ENCODE measurements around the gene SMAD6.

Gene SMAD6

GRCh38 chr15:66815318-66815717, 113.3 kb downstream of the SMAD6 start:
- peaks cover 35% of the 10 kb centered on the region for H3K9me3 Mint-ChIP-seq
- peaks cover 5% of the 10 kb centered on the region for H3K36me3 Mint-ChIP-seq (ENCODE audit: low read depth)
- DNase-seq = no peak
- TF ChIP-seq CTCF (IDR thresholded peaks at IDR 0.05) = no peak
- no peak overlapping the region for H3K4me3 Mint-ChIP-seq
- no peak overlapping the region for H3K27ac Mint-ChIP-seq
- H3K4me1 Mint-ChIP-seq = no peaks in the 10 kb centered on the region
- peaks cover 10% of the 10 kb centered on the region for H3K27me3 Mint-ChIP-seq (ENCODE audit: low read depth, poor library complexity)

- peaks cover 5% of the 10 kb centered on the region for H3K36me3 Mint-ChIP-seq (ENCODE audit: low read depth)
- DNase-seq = no peak
- no peak overlapping the region for H3K27ac Mint-ChIP-seq
- H3K4me3 Mint-ChIP-seq = no peak overlapping the region
- no peak for TF ChIP-seq CTCF (IDR thresholded peaks at IDR 0.05)
- peaks cover 34% of the 10 kb centered on the region for H3K9me3 Mint-ChIP-seq
- peaks cover under 1% of the 10 kb centered on the region for H3K4me1 Mint-ChIP-seq
- peaks cover 10% of the 10 kb centered on the region for H3K27me3 Mint-ChIP-seq (ENCODE audit: low read depth, poor library complexity)
These were observed 114.2 kb downstream of the SMAD6 start for GRCh38 chr15:66816201-66816600.

GRCh38 chr15:66819084-66819483, 117.0 kb downstream of the SMAD6 start:
- no peak overlapping the region for H3K4me3 Mint-ChIP-seq
- DNase-seq = no peak

GRCh38 chr15:66820481-66821176, 118.6 kb downstream of the SMAD6 start:
- Mint-ChIP-seq H3K4me1 (peaks cover 10% of the 10 kb centered on the region), H3K27me3 (ENCODE audit: low read depth, poor library complexity) (peaks cover 16% of the 10 kb centered on the region)

More at GRCh38 chr15:66819084-66819483, 117.0 kb downstream of the SMAD6 start:
- H3K36me3 Mint-ChIP-seq (ENCODE audit: low read depth) = peaks cover under 1% of the 10 kb centered on the region
- H3K27me3 Mint-ChIP-seq (ENCODE audit: low read depth, poor library complexity) = peaks cover 13% of the 10 kb centered on the region
- H3K4me1 Mint-ChIP-seq = peaks cover 10% of the 10 kb centered on the region
- H3K9me3 Mint-ChIP-seq = peaks cover 6% of the 10 kb centered on the region
- no peak for TF ChIP-seq CTCF (IDR thresholded peaks at IDR 0.05)
- H3K27ac Mint-ChIP-seq = no peak overlapping the region

GRCh38 chr15:66821307-66821706, 119.3 kb downstream of the SMAD6 start:
- no peaks in the 10 kb centered on the region for H3K9me3 Mint-ChIP-seq
- no peak overlapping the region for H3K4me3 Mint-ChIP-seq
- TF ChIP-seq CTCF (IDR thresholded peaks at IDR 0.05) = no peak
- H3K27me3 Mint-ChIP-seq (ENCODE audit: low read depth, poor library complexity) = peaks cover 16% of the 10 kb centered on the region
- peaks cover 13% of the 10 kb centered on the region for H3K4me1 Mint-ChIP-seq
- H3K27ac Mint-ChIP-seq = no peak overlapping the region
- no peak for DNase-seq
- no peaks in the 10 kb centered on the region for H3K36me3 Mint-ChIP-seq (ENCODE audit: low read depth)

More at GRCh38 chr15:66820481-66821176, 118.6 kb downstream of the SMAD6 start:
- H3K27ac Mint-ChIP-seq = no peak overlapping the region
- H3K4me3 Mint-ChIP-seq = no peak overlapping the region
- DNase-seq = no peak
- H3K36me3 Mint-ChIP-seq (ENCODE audit: low read depth) = no peaks in the 10 kb centered on the region
- TF ChIP-seq CTCF (IDR thresholded peaks at IDR 0.05) = no peak
- H3K9me3 Mint-ChIP-seq = no peaks in the 10 kb centered on the region

GRCh38 chr15:66822114-66822513, 120.1 kb downstream of the SMAD6 start:
- H3K4me3 Mint-ChIP-seq = no peak overlapping the region
- H3K36me3 Mint-ChIP-seq (ENCODE audit: low read depth) = no peaks in the 10 kb centered on the region
- no peak overlapping the region for H3K27ac Mint-ChIP-seq
- H3K27me3 Mint-ChIP-seq (ENCODE audit: low read depth, poor library complexity) = peaks cover 12% of the 10 kb centered on the region
- no peak for DNase-seq
- no peak for TF ChIP-seq CTCF (IDR thresholded peaks at IDR 0.05)
- H3K4me1 Mint-ChIP-seq = peaks cover 15% of the 10 kb centered on the region
- H3K9me3 Mint-ChIP-seq = no peaks in the 10 kb centered on the region
